ENCODE measurements around the gene KLHDC10. TPM values are rescaled to one million over a fixed set of nuclear protein-coding genes. Genes with fewer than 3 reads are reported as not detected.

The KLHDC10 gene
- total and polyA plus RNA-seq, 2 experiments from 2014 or later, result 5.5 to 14.7 TPM

GRCh38 chr7:130096243-130096827, 26.0 kb downstream of the KLHDC10 start:
- Histone ChIP-seq H2AFZ (no peak overlapping the region), H3K27ac (ENCODE audit: low read depth) (no peak overlapping the region), H3K36me3 (ENCODE audit: insufficient read depth) (no peaks in the 10 kb centered on the region), H3K27me3 (ENCODE audit: insufficient read depth) (no peaks in the 10 kb centered on the region), H3K9me2 (ENCODE audit: insufficient read depth) (no peaks in the 10 kb centered on the region), H4K20me1 (replicated peaks; ENCODE audit: insufficient read depth) (peaks cover 10% of the 10 kb centered on the region), H3K4me1 (ENCODE audit: insufficient read depth) (no peaks in the 10 kb centered on the region), H3K4me3 (no peak overlapping the region), H3K4me2 (no peak overlapping the region), H3F3A (replicated peaks; ENCODE audit: low read depth) (no peaks in the 10 kb centered on the region), H3K79me2 (replicated peaks; ENCODE audit: insufficient read depth) (peaks cover 23% of the 10 kb centered on the region; the same call in 1 of the 2 replicates)
- no peaks in the 10 kb centered on the region for H3K4me1 Mint-ChIP-seq
- no peaks in the 10 kb centered on the region for H3K27me3 Mint-ChIP-seq (ENCODE audit: insufficient read depth, low read depth, poor library complexity)
- no peak for DNase-seq (ENCODE audit: low spot score)
- H3K36me3 Mint-ChIP-seq (ENCODE audit: low read depth), result no peaks in the 10 kb centered on the region
- no peaks in the 10 kb centered on the region for H3K9me3 Mint-ChIP-seq
- no peak overlapping the region for H3K27ac Mint-ChIP-seq
- ATAC-seq, result no peak
- H3K4me3 Mint-ChIP-seq, result no peak overlapping the region
- TF ChIP-seq STAT1 (IDR thresholded peaks at IDR 0.05; ENCODE audit: unreplicated experiment) (no peak), CREB1 (CRISPR knock-in tag; IDR thresholded peaks at IDR 0.05; ENCODE audit: low read depth) (no peak), NANOG (IDR thresholded peaks at IDR 0.05; ENCODE audit: borderline replicate concordance) (no peak), CTCF (conservative IDR thresholded peaks at IDR 0.05; ENCODE audit: low read depth in 2 of 2) (no peak), ZNF114 (CRISPR knock-in tag; IDR thresholded peaks at IDR 0.05) (no peak), POLR2AphosphoS5 (IDR thresholded peaks at IDR 0.05; ENCODE audit: low read depth) (no peak), ETS1 (IDR thresholded peaks at IDR 0.05) (no peak), ZNF331 (CRISPR knock-in tag; IDR thresholded peaks at IDR 0.05; ENCODE audit: low read depth) (no peak), JUNB (IDR thresholded peaks at IDR 0.05; ENCODE audit: unreplicated experiment) (no peak), ZNF462 (CRISPR knock-in tag; IDR thresholded peaks at IDR 0.05) (no peak), REST (IDR thresholded peaks at IDR 0.05; ENCODE audit: unreplicated experiment) (no peak), EZH2 (IDR thresholded peaks at IDR 0.05; ENCODE audit: low read depth, unreplicated experiment) (no peak), EZH2phosphoT487 (IDR thresholded peaks at IDR 0.05; ENCODE audit: unreplicated experiment) (no peak)
